ENCODE results near the gene C16orf74.

Gene C16orf74

DNA sequence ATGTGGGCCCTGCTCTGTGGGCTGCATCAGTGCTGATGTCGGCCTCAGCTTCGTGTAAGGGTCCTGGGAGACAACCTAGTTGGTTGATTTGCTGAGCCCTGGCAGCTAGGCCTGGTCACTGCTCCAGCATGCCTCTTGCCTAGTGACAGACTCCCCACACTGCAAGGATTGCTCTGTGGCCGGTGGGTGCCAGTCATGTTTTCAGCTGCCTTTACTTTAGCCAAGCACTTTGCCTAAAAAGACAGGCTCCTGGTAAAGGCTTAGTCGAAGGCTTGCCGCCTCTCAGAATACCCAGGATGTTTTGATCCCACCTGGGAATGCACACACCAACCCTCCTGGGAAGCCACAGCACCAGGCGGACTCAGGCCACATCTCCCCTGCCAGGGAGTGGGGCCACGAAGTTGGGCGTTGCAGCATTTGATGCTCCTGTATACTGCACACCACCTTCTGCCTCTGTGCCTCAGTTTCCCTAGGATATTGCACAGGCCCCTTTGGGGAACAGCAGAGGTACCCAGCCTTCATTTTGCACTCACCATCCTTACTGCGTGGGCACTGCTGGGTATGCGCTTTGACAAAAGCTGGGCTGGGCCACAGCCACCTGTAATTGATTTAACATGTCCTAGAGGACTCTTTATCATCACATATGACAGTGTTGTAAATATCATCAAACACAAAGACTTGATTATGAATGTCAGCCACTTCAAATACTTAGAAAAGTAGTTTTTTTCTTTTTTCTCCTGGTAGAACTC, 82.0 kb downstream of the C16orf74 start:
- FAIRE-seq = no peak

DNA sequence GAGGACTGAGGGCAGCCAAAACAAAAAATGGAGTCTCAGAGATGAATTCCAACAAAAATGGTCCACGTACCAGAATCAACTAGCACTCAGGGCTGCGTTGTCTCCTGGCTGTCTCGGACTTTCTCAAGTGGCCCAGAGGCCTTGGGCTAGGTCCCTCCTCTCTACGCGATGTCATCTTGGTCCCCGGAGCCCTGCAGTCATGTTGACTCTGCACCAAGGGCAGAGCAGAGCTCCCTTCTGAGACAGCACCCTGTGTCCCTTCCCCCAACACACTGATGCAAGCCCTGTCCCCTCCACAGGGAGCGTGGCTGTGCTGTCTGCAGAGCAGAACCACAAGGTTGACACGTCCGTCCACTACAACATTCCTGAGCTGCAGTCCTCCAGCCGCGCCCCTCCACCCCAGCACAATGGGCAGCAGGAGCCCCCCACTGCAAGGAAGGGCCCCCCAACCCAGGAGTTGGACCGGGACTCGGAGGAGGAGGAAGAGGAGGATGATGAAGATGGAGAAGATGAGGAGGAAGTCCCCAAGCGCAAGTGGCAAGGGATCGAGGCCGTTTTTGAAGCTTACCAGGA, 83.0 kb downstream of the C16orf74 start:
- no peak for FAIRE-seq

- no peak for FAIRE-seq
These were observed 83.6 kb downstream of the C16orf74 start for GRCh38 chr16:85667261-85667660.

- no peak for FAIRE-seq
These were observed 85.0 kb downstream of the C16orf74 start for GRCh38 chr16:85665929-85666328.

DNA sequence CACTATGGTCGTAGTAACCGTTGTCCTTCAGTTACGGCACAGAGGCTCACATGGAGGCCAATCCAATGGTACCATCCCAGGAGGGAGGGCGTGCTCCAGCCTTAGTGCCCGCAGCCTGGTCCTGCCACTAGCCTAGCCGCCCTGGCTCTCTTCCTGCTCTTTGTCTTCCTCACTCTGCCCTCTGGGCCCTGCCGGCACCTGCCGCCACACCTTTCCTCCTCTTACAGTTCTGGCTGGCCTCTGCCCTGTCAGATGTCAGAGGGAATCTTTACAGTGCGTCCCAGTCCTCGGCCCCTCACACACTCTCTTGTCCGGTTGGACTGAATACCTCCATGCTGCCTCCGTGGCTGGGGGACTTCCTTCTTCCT, 85.5 kb downstream of the C16orf74 start:
- FAIRE-seq = no peak

DNA sequence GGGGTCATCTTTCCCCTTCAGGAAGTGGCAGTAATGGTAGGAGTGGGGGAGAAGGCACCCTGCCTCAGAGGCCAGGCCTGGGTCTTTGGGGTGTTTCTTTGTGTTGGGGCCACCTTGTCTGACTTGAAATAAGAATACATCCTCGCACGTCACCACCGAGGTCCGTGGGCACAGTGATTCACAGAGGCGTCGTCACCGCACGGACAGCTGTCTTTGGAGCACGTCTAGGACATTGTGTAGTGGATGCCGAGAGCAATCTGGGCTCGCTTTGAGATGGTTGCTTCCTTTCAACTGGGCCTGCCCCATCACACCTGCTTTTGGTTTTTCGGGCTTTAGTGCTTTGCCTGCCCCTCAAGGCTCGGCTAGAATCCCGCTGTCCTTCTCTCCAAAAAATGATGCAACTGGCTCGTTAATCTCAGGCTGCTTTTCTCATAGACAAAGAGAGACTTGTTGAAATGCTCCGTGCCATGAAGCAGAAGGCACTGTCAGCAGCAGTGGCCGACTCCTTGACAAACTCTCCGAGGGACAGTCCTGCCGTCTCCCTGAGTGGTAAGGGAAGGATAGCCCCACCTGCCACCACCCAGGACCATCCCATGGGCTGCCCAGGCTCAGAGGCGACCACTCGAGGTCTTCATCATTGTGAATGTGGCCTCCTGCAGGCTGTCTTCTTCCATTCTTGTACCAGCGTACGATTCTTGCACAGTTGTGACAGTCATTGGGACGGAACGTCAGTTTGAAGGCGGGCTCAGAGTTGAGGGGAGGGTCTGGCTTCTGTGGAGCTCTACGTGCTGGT, 86.1 kb downstream of the C16orf74 start:
- FAIRE-seq = no peak

DNA sequence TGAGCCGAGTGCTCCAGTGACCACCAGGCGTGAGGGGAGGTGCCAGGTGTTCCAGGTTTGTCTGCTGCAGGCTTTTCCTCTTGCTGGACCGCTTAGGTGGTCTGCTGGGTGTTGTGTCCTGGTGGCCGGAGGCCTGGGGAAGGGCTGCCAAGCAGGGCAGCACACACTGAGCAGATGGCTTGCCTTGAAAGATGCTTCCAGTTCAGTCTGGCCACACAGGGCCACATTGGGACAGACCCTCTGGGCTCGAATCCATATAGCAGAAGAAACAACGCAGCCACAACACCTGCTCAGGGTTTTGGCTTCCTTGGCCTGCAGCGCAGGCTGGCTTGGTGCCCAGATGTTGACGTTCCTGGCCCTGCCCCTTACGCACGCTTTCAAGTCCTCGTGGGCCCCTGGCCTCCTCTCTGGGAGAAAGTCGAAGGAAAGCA, 87.0 kb downstream of the C16orf74 start:
- FAIRE-seq = no peak

DNA sequence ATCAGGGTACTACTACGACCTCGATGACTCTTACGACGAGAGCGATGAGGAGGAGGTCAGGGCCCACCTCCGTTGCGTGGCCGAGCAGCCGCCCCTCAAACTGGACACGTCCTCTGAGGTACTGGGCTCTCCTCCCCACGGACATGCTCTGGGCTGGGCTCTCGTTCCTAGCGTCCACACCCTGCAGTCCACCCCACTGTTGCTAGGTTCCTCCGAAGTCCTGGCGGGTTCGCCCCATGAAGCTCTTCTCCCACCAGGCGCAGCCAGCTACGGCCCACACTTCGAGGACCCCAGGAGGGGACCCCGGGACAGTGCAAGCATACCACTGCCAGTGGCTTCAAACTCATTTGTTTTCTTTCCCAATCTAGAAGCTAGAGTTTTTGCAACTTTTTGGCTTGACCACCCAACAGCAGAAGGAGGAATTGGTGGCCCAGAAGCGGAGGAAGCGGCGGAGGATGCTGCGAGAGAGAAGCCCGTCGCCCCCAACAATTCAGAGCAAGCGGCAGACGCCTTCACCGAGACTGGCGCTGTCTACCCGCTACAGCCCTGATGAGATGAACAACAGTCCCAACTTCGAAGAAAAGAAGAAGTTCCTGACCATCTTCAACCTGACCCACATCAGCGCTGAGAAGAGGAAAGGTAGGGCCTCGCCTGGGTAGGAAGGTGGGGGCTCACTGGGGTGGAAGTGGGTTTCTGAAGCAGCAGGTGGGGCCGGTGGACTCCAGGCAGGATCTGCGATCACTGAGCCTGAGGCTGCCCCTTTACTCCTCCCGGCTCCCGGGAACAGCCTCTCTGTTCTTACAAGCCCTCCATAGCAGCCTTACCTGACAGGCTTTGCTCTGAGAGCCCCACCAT, 87.7 kb downstream of the C16orf74 start:
- no peak for FAIRE-seq

DNA sequence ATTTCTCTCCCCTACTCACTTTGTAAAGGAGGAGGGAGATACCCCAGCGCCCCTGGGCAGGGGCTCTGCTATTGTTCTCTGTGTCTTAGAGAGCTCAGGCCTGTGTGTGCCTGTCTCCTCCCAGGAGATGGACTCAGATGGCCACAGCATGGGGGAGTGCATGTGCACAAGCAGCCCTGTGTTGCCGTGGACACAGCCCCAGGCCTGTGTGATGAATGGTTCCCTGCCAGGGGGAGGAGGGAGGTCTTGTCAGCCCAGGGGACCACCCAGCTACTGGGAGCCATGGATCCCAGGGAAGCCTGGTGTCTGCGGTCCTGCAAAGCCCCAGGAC, 88.4 kb downstream of the C16orf74 start:
- FAIRE-seq = no peak

GRCh38 chr16:85661740-85662481, 89.0 kb downstream of the C16orf74 start:
- no peak for FAIRE-seq

GRCh38 chr16:85660843-85661739, 89.8 kb downstream of the C16orf74 start:
- FAIRE-seq = no peak

DNA sequence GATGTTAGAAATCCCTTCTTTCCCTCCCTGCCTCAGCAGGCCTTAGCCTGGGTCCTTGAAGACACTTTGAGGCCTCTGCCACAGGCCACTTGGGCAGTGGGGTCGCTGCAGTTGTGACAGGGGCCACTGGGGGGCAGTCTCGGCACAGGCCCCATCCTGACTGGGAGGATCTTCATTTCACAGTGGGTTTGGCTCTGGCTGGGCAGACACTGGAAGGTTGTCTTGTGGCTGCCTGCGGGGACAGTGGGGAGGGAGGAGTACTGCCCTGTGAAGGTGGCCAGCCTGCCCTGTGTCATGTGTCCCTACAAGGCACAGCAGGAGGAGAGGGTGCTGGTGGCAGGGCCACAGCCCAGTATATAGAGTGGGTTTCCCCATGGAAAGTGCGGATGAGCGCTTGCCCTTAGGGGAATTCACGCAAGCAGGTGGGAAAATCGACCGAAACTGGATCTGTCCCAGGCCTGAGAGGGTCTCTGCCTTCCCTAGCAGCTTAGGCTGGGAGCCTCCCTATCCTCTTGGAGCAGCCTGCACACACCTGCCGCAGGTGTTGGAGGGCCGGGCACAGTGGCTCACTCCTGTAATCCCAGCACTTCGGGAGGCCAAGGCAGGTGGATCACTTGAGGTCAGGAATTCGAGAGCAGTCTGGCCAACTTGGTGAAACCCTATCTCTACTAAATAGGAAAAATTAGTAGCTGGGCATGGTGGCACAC, 90.9 kb downstream of the C16orf74 start:
- no peak for FAIRE-seq

GRCh38 chr16:85659336-85659735, 91.6 kb downstream of the C16orf74 start:
- FAIRE-seq = no peak

- no peak for FAIRE-seq
These were observed 92.2 kb downstream of the C16orf74 start for GRCh38 chr16:85658504-85659326.

- FAIRE-seq = no peak
These were observed 92.9 kb downstream of the C16orf74 start for GRCh38 chr16:85657996-85658395.

All from TTC549 (cell line).